Keratinocyte (primary cell): ENCODE results near the gene AZIN2. TPM values are rescaled to one million over a fixed set of nuclear protein-coding genes. Genes with fewer than 3 reads are reported as not detected.

Experiments
- DNase-seq: peaks from one replicate; pipeline ENCODE4 v3.0.0-alpha.2; 2011; ENCODE audit warnings: low read depth, missing footprints, low spot score
- FAIRE-seq: peaks from 2 replicates; lab custom pipeline; 2011; peaks lifted over from hg19 to GRCh38; lab: Jason Lieb, UNC
- H2AFZ ChIP-seq: 2 replicates; pipeline ENCODE4 v1.6.0; 2012; ENCODE audit warnings: low read length, control low read depth, inconsistent platforms; ENCODE audit not compliant: control insufficient read depth
- H3K27ac ChIP-seq: 2 replicates; pipeline ENCODE4 v1.5.1; 2011; ENCODE audit warnings: low read length; ENCODE audit not compliant: control insufficient read depth, insufficient read depth
- H3K27me3 ChIP-seq: 3 replicates; pipeline ENCODE4 v1.6.0; 2011; ENCODE audit warnings: low read length; ENCODE audit not compliant: control insufficient read depth, insufficient read depth; ENCODE audit errors: extremely low read depth
- H3K36me3 ChIP-seq, 2 experiments: 2 replicates in 1 of 2; 3 replicates in 1 of 2; pipeline ENCODE4 v1.5.1; 2011; ENCODE audit warnings: low read length in 2 of 2, mild to moderate bottlenecking in 1 of 2; ENCODE audit not compliant: control insufficient read depth in 2 of 2, insufficient read depth in 2 of 2; ENCODE audit errors: extremely low read depth in 1 of 2
- H3K4me1 ChIP-seq: 3 replicates; pipeline ENCODE4 v1.5.1; 2011; ENCODE audit warnings: low read length; ENCODE audit not compliant: control insufficient read depth, insufficient read depth; ENCODE audit errors: extremely low read depth
- H3K4me2 ChIP-seq: 3 replicates; pipeline ENCODE4 v1.6.0; 2011; ENCODE audit warnings: low read depth, low read length; ENCODE audit not compliant: control insufficient read depth, insufficient read depth; ENCODE audit errors: extremely low read depth
- H3K4me3 ChIP-seq, 3 experiments: fragments of 200-600 bp in 1 of 3; sonication (generic) in 1 of 3; 2 replicates in 2 of 3; 3 replicates in 1 of 3; pipeline ENCODE4 v1.5.1; 2011 to 2016; ENCODE audit warnings: low read length in 3 of 3, mild to moderate bottlenecking in 3 of 3, control low read depth in 2 of 3, inconsistent platforms in 1 of 3, low read depth in 1 of 3, mixed read lengths in 1 of 3, mixed run types in 1 of 3, moderate library complexity in 1 of 3; ENCODE audit not compliant: control insufficient read depth in 2 of 3, insufficient read depth in 2 of 3; ENCODE audit errors: extremely low read depth in 1 of 3
- H3K79me2 ChIP-seq: 2 replicates; pipeline ENCODE4 v1.6.0; 2012; ENCODE audit warnings: low read length; ENCODE audit not compliant: control insufficient read depth, insufficient read depth
- H3K9ac ChIP-seq: 3 replicates; pipeline ENCODE4 v1.6.0; 2011; ENCODE audit warnings: low read length; ENCODE audit not compliant: control insufficient read depth, insufficient read depth; ENCODE audit errors: extremely low read depth
- H3K9me1 ChIP-seq: 3 replicates; pipeline ENCODE4 v1.6.0; 2011; ENCODE audit warnings: low read length; ENCODE audit not compliant: control insufficient read depth, insufficient read depth; ENCODE audit errors: extremely low read depth
- H3K9me3 ChIP-seq: 2 replicates; pipeline ENCODE4 v1.5.1; 2012; ENCODE audit warnings: low read depth, low read length; ENCODE audit not compliant: control insufficient read depth
- H4K20me1 ChIP-seq: 3 replicates; pipeline ENCODE4 v1.6.0; 2011; ENCODE audit warnings: low read length; ENCODE audit not compliant: control insufficient read depth, insufficient read depth; ENCODE audit errors: extremely low read depth
- EZH2 ChIP-seq: IDR thresholded peaks from one replicate; pipeline ENCODE4 v1.6.1; 2012; ENCODE audit warnings: inconsistent platforms, mild to moderate bottlenecking, low read length, moderate library complexity
- dilution Hi-C: fragments of 300-500 bp; cut with MboI; formaldehyde crosslinking; loops from one replicate; pipeline ENCODE4 v1.7.0; 2020; ENCODE audit warnings: low sequenced_read_pairs; ENCODE audit not compliant: extremely low pct_ligation_motif_present
- polyA plus RNA-seq, 5 experiments: library from polyadenylated mRNA; depleted of rRNA in 3 of 5; stranded (reverse) in 3 of 5; stranded (forward) in 1 of 5; unstranded in 1 of 5; fragments of >200 nt; gene quantifications; 1 replicate in 1 of 5; 2 replicates in 3 of 5; 3 replicates in 1 of 5; pipeline versions ENCODE4 v1.2.1 to v1.2.3, GENCODE V29; 2011 to 2012; ENCODE audit warnings: missing spikeins in 2 of 5, low read depth in 1 of 5, low replicate concordance in 1 of 5
- TF ChIP-seq, protein P1 (sequence below), 3 experiments: IDR thresholded peaks in 1 of 3; conservative IDR thresholded peaks in 1 of 3; optimal IDR thresholded peaks in 1 of 3; 2 replicates in 2 of 3; 3 replicates in 1 of 3; pipeline versions ENCODE3 to v1.5.1; 2011; ENCODE audit warnings: low read length in 3 of 3, mild to moderate bottlenecking in 3 of 3, moderate library complexity in 2 of 3, control low read depth in 1 of 3, inconsistent platforms in 1 of 3; ENCODE audit not compliant: insufficient read depth in 2 of 3; ENCODE audit errors: extremely low read depth in 1 of 3

Gene AZIN2
- polyA plus RNA-seq, 1 donor (not counting 4 experiments of a cell fraction or from before 2014, with no cell fraction given) = 6.7 TPM

DNA sequence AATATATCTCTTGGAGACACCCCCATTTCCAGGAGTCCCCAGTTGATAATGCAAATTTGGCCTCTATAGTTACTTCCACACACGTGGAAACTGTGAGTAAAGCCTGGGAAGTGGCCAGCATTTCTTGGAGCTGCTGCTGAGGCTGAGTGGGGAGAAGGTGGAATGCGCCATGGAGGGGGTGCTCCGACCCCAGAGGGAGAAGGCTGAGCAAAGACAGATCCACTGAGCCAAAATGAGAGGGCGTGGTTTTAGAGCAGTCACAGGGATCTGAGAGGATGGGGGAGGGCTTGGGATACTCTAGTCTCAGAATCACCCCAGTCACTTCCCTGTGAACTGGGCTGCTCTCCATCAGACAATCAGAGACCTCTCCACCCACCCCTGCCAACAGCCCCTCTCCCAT is 62.2 kb downstream of the AZIN2 start:
- TF ChIP-seq EZH2 = no peak
- TF ChIP-seq, protein P1, sequence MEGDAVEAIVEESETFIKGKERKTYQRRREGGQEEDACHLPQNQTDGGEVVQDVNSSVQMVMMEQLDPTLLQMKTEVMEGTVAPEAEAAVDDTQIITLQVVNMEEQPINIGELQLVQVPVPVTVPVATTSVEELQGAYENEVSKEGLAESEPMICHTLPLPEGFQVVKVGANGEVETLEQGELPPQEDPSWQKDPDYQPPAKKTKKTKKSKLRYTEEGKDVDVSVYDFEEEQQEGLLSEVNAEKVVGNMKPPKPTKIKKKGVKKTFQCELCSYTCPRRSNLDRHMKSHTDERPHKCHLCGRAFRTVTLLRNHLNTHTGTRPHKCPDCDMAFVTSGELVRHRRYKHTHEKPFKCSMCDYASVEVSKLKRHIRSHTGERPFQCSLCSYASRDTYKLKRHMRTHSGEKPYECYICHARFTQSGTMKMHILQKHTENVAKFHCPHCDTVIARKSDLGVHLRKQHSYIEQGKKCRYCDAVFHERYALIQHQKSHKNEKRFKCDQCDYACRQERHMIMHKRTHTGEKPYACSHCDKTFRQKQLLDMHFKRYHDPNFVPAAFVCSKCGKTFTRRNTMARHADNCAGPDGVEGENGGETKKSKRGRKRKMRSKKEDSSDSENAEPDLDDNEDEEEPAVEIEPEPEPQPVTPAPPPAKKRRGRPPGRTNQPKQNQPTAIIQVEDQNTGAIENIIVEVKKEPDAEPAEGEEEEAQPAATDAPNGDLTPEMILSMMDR (optimal IDR thresholded peaks at IDR 0.05 in 1 of 3, IDR thresholded peaks at IDR 0.05 in 1 of 3, conservative IDR thresholded peaks at IDR 0.05 in 1 of 3; ENCODE audit: extremely low read depth in 1 of 3, insufficient read depth in 2 of 3, low read length in 3 of 3) = no peak

DNA sequence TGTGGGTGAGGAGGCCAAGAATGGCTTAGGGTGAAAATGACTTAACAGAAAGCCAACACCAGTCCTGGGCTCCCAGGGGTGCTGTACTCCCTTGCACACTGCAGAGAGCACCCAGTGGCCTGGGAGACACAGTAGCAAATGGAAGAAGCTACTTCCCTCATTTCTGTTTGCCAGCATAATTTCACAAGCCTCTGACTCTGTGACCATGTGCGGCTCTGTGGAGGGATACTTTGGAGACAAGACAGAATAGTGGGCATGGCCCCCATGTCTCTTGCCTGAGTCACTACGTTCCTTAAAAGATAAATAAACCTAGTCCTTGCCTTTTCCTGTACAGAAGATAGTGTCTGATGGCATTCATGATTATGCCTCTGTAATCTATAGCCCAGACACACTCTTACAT is 62.7 kb downstream of the AZIN2 start:
- no peak overlapping the region for H3K4me3 ChIP-seq
- no peak overlapping the region for H3K27ac ChIP-seq
- dilution Hi-C loops = loop anchor here (5.0 kb wide), 1 partner anchor 34 kb away; no protein-coding TSS in a partner anchor
- no peaks in the 10 kb centered on the region for H4K20me1 ChIP-seq
- no peaks in the 10 kb centered on the region for H3K4me1 ChIP-seq
- H3K9me1 ChIP-seq = no peaks in the 10 kb centered on the region
- H3K79me2 ChIP-seq = no peaks in the 10 kb centered on the region
- TF ChIP-seq EZH2 = no peak
- TF ChIP-seq, protein P1 (optimal IDR thresholded peaks at IDR 0.05 in 1 of 3, IDR thresholded peaks at IDR 0.05 in 1 of 3, conservative IDR thresholded peaks at IDR 0.05 in 1 of 3; ENCODE audit: extremely low read depth in 1 of 3, insufficient read depth in 2 of 3, low read length in 3 of 3) = no peak
- FAIRE-seq (no peak), DNase-seq (no peak)
- H3K9me3 ChIP-seq = no peaks in the 10 kb centered on the region
- H3K27me3 ChIP-seq = no peaks in the 10 kb centered on the region
- H3K36me3 ChIP-seq = peaks cover 0 to 10% of the 10 kb centered on the region in 2 experiments
- H3K9ac ChIP-seq = no peak overlapping the region
- H2AFZ ChIP-seq = no peak overlapping the region
- H3K4me2 ChIP-seq = no peak overlapping the region

More for the DNA sequence above, 62.2 kb downstream of the AZIN2 start:
- Histone ChIP-seq H3K27ac (no peak overlapping the region), H3K4me2 (no peak overlapping the region), H3K27me3 (no peaks in the 10 kb centered on the region), H3K9me3 (no peaks in the 10 kb centered on the region), H3K36me3 (peaks cover 0 to 10% of the 10 kb centered on the region in 2 experiments), H3K79me2 (no peaks in the 10 kb centered on the region), H2AFZ (no peak overlapping the region), H3K4me3 (no peak overlapping the region), H3K9ac (no peak overlapping the region), H3K9me1 (no peaks in the 10 kb centered on the region), H3K4me1 (no peaks in the 10 kb centered on the region), H4K20me1 (no peaks in the 10 kb centered on the region)
- DNase-seq (no peak), FAIRE-seq (no peak)
- dilution Hi-C loops = loop anchor here (5.0 kb wide), 1 partner anchor 34 kb away; no protein-coding TSS in a partner anchor
